Measurements from ENCODE around the gene SPATA6. TPM values are rescaled to one million over a fixed set of nuclear protein-coding genes. Genes with fewer than 3 reads are reported as not detected.

Gene SPATA6
- total RNA-seq, 4 donors from 2014 or later = 0.85 to 7.0 (median 3.2) TPM

- DNase-seq (no peak), ATAC-seq (peak in 1 of 2 donors; percentile 4)
- H3K27ac ChIP-seq = peak overlapping the region; percentile 77 to 81 (median 78)
- no peaks in the 10 kb centered on the region for H3K36me3 ChIP-seq
- in situ Hi-C loops (cut with MboI; ENCODE audit: low sequenced_read_pairs in 4 of 4) = no loop called here
- no peaks in the 10 kb centered on the region for H3K9me3 ChIP-seq
- intact Hi-C loops (cut with DNase I; ENCODE audit: low total_unique reads) = no loop called here
- no peaks in the 10 kb centered on the region for H3K27me3 ChIP-seq
- no peak for TF ChIP-seq CTCF (IDR thresholded peaks at IDR 0.05 in 4 of 5, conservative IDR thresholded peaks at IDR 0.05 in 1 of 5)
- no peak for TF ChIP-seq POLR2A (IDR thresholded peaks at IDR 0.05)
- peak overlapping the region; percentile 54 to 80 (median 74) for H3K4me3 ChIP-seq
- peaks cover 0 to 20% of the 10 kb centered on the region in 2 donors for H3K4me1 ChIP-seq
Observed at GRCh38 chr1:48472638-48473037, 634 bp upstream of the SPATA6 start.

DNA sequence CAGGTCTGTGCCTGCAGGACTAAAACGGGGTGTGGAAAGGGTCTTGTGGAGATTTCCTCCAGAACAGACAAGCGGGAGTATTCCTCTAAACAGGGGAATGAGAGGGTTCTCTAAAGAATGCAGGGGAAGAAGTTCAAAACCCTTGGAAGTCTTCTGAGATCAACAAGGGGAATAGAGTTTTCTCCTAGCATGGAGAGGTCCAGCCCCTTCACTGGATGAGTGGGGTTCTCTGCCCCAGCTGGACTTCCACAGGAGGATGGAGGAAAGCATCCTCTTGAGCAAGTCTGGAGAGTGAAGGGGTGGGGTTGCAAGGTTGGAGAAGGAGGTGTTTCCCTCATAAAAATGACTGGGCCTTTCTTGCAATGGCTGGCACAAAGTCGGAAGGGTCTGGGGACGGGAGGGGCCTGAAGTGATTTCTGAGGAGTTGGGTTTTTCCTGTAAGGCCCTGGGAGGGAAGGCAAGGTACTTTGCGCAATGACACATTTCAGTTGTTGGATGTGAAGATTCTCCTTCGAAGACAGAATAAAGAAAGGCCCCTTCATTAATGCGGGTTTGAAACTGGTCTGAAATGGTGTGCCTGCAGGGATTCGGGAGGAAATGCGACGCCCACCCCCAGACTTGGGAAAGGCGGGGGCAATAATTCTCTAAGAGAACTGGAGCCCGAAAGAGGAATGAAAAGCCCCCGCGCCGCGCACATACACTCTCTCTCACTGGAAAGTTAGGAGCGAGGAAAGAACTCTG is 884 bp downstream of the SPATA6 start:
- H3K4me3 ChIP-seq = peak overlapping the region; percentile 54 to 80 (median 74)
- H3K4me1 ChIP-seq = peaks cover 0 to 20% of the 10 kb centered on the region in 2 donors
- peak overlapping the region; percentile 77 to 81 (median 78) for H3K27ac ChIP-seq
- peak; percentile 25 to 50 for DNase-seq
- no peaks in the 10 kb centered on the region for H3K9me3 ChIP-seq
- in situ Hi-C loops (cut with MboI; ENCODE audit: low sequenced_read_pairs in 4 of 4) = no loop called here
- no peak for ATAC-seq
- intact Hi-C loops (cut with DNase I; ENCODE audit: low total_unique reads) = no loop called here
- H3K27me3 ChIP-seq = no peaks in the 10 kb centered on the region
- no peak for TF ChIP-seq CTCF (IDR thresholded peaks at IDR 0.05 in 4 of 5, conservative IDR thresholded peaks at IDR 0.05 in 1 of 5)
- TF ChIP-seq POLR2A (IDR thresholded peaks at IDR 0.05) = no peak
- no peaks in the 10 kb centered on the region for H3K36me3 ChIP-seq

- Histone ChIP-seq H3K36me3 (no peaks in the 10 kb centered on the region), H3K4me3 (peak overlapping the region; percentile 54 to 80 (median 74)), H3K27ac (peak overlapping the region; percentile 77 to 81 (median 78)), H3K4me1 (peaks cover 0 to 20% of the 10 kb centered on the region in 2 donors), H3K9me3 (no peaks in the 10 kb centered on the region), H3K27me3 (no peaks in the 10 kb centered on the region)
- DNase-seq (peak in 1 of 2 donors; percentile 22), ATAC-seq (no peak)
- TF ChIP-seq POLR2A (IDR thresholded peaks at IDR 0.05) (no peak), CTCF (IDR thresholded peaks at IDR 0.05 in 4 of 5, conservative IDR thresholded peaks at IDR 0.05 in 1 of 5) (no peak)
- intact Hi-C loops (cut with DNase I; ENCODE audit: low total_unique reads) (no loop called here), in situ Hi-C loops (cut with MboI; ENCODE audit: low sequenced_read_pairs in 4 of 4) (no loop called here)
Observed at GRCh38 chr1:48470481-48470855, 1.5 kb downstream of the SPATA6 start.

DNA sequence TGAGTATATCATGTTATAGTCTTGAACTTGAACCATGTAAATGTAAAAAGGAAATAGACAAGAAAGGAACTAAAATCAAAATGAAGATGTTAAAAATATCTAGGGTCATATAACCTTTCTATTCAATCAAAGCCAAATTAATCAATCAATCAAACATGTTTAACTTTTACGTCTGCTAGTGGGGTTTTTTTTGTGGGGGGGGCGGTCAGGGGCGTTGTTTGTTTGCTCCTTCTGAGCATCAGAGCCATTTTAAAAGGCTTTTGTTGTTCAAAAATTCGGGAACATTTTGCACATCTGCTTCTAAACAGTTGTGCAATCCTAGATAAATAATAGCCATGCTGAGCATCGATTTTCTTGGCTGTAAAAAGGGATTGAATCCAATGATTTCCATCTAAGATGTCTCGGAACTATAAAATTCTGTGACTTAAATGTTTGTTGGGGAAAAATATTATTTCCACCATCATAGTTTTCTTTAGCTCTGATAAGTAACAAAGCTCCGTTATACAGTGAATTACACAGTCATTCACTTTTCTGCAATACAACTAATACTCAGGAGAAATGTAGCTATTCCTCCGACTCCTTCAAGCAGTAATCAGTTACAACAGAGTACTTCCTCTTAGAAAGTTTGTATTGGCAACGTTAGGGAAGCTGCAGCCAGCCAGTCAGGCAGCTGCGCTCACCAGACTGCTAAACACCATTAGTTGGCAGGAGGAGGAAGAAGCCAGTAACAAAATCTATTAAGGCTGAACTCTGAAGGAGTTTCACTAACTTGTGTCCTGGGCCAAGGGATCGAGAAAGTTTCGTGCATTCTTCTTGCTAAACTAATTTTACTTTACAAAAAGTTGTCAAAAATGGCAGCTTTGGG is 2.2 kb downstream of the SPATA6 start:
- in situ Hi-C loops (cut with MboI; ENCODE audit: low sequenced_read_pairs in 4 of 4) = no loop called here

More for the DNA sequence above, 2.2 kb downstream of the SPATA6 start:
- ATAC-seq = peak; percentile 37 to 50
- Histone ChIP-seq H3K27ac (peak overlapping the region; percentile 77 to 81 (median 78)), H3K4me1 (peaks cover 0 to 20% of the 10 kb centered on the region in 2 donors), H3K36me3 (no peaks in the 10 kb centered on the region), H3K27me3 (no peaks in the 10 kb centered on the region), H3K9me3 (no peaks in the 10 kb centered on the region), H3K4me3 (peak overlapping the region; percentile 54 to 80 (median 74))
- TF ChIP-seq POLR2A (IDR thresholded peaks at IDR 0.05) (peak in 1 of 2 donors; percentile 29), CTCF (IDR thresholded peaks at IDR 0.05 in 4 of 5, conservative IDR thresholded peaks at IDR 0.05 in 1 of 5) (no peak)
- DNase-seq = peak; percentile 43 to 61
- intact Hi-C loops (cut with DNase I; ENCODE audit: low total_unique reads) = no loop called here
